ENCODE results near the gene LRRC4.

DNA sequence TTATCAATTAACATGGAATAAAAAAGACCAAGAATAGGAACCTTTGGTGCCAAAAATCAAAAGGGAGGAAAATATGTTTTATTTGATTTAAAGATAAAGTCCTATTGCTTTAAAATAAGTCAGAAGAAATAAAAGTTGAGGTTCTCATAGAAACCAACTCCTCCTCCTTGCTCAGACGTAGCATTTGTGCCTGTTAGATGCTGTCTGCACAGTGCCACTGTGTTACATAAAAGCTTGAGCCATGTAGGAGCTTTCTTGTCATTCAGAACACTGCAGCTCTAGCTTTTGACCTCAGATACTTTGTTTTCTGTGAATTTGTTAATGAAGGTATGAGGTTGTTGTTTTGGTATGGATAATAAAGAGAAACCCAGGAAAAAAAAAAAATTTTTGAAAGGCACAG is 50.3 kb downstream of the LRRC4 start:
- TF ChIP-seq POLR2A (IDR thresholded peaks at IDR 0.05) = no peak
- TF ChIP-seq, protein P1, sequence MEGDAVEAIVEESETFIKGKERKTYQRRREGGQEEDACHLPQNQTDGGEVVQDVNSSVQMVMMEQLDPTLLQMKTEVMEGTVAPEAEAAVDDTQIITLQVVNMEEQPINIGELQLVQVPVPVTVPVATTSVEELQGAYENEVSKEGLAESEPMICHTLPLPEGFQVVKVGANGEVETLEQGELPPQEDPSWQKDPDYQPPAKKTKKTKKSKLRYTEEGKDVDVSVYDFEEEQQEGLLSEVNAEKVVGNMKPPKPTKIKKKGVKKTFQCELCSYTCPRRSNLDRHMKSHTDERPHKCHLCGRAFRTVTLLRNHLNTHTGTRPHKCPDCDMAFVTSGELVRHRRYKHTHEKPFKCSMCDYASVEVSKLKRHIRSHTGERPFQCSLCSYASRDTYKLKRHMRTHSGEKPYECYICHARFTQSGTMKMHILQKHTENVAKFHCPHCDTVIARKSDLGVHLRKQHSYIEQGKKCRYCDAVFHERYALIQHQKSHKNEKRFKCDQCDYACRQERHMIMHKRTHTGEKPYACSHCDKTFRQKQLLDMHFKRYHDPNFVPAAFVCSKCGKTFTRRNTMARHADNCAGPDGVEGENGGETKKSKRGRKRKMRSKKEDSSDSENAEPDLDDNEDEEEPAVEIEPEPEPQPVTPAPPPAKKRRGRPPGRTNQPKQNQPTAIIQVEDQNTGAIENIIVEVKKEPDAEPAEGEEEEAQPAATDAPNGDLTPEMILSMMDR (IDR thresholded peaks at IDR 0.05) = no peak

Data from prostate gland (tissue), 2 donors.